Stomach (tissue), 9 donors: ENCODE data around the gene DNAJC16. TPM values are rescaled to one million over a fixed set of nuclear protein-coding genes. Genes with fewer than 3 reads are reported as not detected.

ENCODE experiments used
- DNase-seq, 2 donors: peaks; one replicate each; pipeline versions ENCODE4 v3.0.0 to v3.0.0-alpha.2; 2013 to 2019
- H3K27ac ChIP-seq, 5 donors: fragments of 200-600 bp in 4 of 5; sonication (generic) in 4 of 5; one replicate each; pipeline ENCODE4 v1.5.1; 2013 to 2019; ENCODE audit warnings: mild to moderate bottlenecking in 1 of 5, moderate library complexity in 1 of 5
- H3K27me3 ChIP-seq, 3 donors: fragments of 200-600 bp; sonication (generic); one replicate each; pipeline ENCODE4 v1.5.1; 2017 to 2019; ENCODE audit warnings: mixed run types in 1 of 3
- H3K36me3 ChIP-seq, 4 donors: fragments of 200-600 bp; sonication (generic); 1 replicate in 3 of 4; 2 replicates in 1 of 4; pipeline ENCODE4 v1.5.1; 2016 to 2019
- H3K4me1 ChIP-seq, 4 donors: fragments of 200-600 bp; sonication (generic); one replicate each; pipeline ENCODE4 v1.5.1; 2016 to 2019
- H3K4me3 ChIP-seq, 4 donors: fragments of 200-600 bp; sonication (generic) in 3 of 4; one replicate each; pipeline ENCODE4 v1.5.1; 2016 to 2019; ENCODE audit warnings: mild to moderate bottlenecking in 1 of 4
- H3K9me3 ChIP-seq, 4 donors: fragments of 200-600 bp; sonication (generic); one replicate each; pipeline ENCODE4 v1.5.1; 2016 to 2019
- EP300 ChIP-seq: sonication (generic); formaldehyde crosslinking; IDR thresholded peaks from one replicate; pipeline ENCODE4 v1.6.1; 2017; ENCODE audit warnings: antibody characterized with exemption
- POLR2A ChIP-seq, 4 donors: fragments of 450-650 bp; IDR thresholded peaks; one replicate each; pipeline ENCODE4 v1.6.1; 2016; ENCODE audit warnings: antibody characterized with exemption in 4 of 4, control low read depth in 2 of 4, mild to moderate bottlenecking in 1 of 4, moderate library complexity in 1 of 4
- POLR2AphosphoS5 ChIP-seq, 3 donors: sonication (generic); formaldehyde crosslinking; IDR thresholded peaks; one replicate each; pipeline ENCODE4 v1.6.1; 2016; ENCODE audit warnings: antibody characterized with exemption in 3 of 3
- WGBS, 5 donors: extraction: QIAGEN DNeasy Blood & Tissue Kit in 3 of 5; methylation state at CpG; one replicate each; pipeline versions ENCODE4 v1.1.5 to v1.1.7; 2013 to 2018; 5-methylcytosine and 5-hydroxymethylcytosine counted together
- intact Hi-C: fragments of 100-400 bp; cut with DNase I; formaldehyde crosslinking; loops from one replicate; pipeline ENCODE4 v1.15.1; 2023; ENCODE audit warnings: low total_unique reads
- polyA plus RNA-seq, 3 donors: library from polyadenylated mRNA; stranded (reverse); fragments of 200-250 nt; gene quantifications; one replicate each; pipeline ENCODE4 v1.2.3, GENCODE V29; 2013
- total RNA-seq, 5 donors: library from RNA; depleted of rRNA; stranded (reverse); fragments of >200 nt; gene quantifications; one replicate each; pipeline versions ENCODE4 v1.1.0 to v1.2.3, GENCODE V29; 2014 to 2016
- TF ChIP-seq, protein P1 (sequence below), 7 experiments: fragments of 450-650 bp in 4 of 7; fragments of 200-600 bp in 3 of 7; sonication (generic) in 3 of 7; IDR thresholded peaks; one replicate each; pipeline ENCODE4 v1.5.1; 2016 to 2019; ENCODE audit warnings: antibody characterized with exemption in 7 of 7, control low read depth in 2 of 7, mild to moderate bottlenecking in 1 of 7
- donor health status: healthy with polysubstance abuse.
- donor health status: Bipolar disorder and iron deficiency.
- donor health status: healthy.

DNAJC16 gene
- total and polyA plus RNA-seq, 8 donors, result 1.8 to 26.4 (median 8.9) TPM

DNA sequence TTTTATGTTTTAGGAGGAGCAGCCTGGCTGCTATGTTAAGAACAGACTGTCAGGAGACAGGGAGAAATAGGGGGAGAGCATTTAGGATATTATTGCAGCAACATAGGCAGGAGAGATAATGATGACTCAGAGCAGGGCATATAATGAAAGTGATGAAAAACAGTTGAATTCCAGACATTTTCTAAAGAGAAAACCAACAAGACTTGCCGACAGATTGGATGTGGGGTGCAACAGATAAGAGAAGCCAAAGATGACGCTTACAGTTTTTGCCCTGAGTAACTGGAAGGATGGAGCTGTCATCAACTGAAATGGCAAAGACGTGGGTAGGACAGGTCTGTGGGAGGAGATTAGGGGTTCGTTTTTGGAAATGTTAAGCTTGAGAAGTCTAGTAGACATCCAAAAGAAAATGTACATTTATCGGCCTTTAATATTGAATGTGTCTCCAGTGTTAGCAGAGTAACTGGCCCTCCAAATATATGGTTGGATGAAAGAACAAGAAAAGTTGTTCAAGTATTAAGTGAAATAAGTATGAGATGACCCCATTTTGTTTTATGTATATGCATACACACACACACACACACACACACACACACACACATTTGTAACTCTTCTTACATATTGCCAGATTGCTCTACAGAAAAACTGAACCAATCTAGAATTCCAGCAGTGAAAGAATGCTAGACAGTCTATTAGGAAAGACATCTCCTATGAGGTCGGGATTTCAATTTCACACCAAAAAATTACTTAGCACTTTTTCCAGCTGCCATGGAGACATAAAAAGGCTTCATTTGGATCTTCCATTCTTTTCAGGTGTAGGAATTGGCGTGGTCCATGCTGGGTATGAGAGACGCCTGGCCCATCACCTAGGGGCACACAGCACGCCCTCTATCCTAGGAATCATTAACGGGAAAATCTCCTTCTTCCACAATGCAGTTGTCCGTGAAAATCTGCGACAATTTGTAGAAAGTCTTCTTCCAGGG lies 17.2 kb downstream of the DNAJC16 start:
- Histone ChIP-seq H3K36me3 (peaks cover 70 to 100% (median 98%) of the 10 kb centered on the region in 4 donors), H3K4me1 (no peaks in the 10 kb centered on the region), H3K4me3 (no peak overlapping the region), H3K27ac (no peak overlapping the region), H3K27me3 (no peaks in the 10 kb centered on the region), H3K9me3 (no peaks in the 10 kb centered on the region)
- TF ChIP-seq POLR2AphosphoS5 (IDR thresholded peaks at IDR 0.05) (no peak), EP300 (no peak), POLR2A (IDR thresholded peaks at IDR 0.05) (no peak)
- TF ChIP-seq, protein P1, sequence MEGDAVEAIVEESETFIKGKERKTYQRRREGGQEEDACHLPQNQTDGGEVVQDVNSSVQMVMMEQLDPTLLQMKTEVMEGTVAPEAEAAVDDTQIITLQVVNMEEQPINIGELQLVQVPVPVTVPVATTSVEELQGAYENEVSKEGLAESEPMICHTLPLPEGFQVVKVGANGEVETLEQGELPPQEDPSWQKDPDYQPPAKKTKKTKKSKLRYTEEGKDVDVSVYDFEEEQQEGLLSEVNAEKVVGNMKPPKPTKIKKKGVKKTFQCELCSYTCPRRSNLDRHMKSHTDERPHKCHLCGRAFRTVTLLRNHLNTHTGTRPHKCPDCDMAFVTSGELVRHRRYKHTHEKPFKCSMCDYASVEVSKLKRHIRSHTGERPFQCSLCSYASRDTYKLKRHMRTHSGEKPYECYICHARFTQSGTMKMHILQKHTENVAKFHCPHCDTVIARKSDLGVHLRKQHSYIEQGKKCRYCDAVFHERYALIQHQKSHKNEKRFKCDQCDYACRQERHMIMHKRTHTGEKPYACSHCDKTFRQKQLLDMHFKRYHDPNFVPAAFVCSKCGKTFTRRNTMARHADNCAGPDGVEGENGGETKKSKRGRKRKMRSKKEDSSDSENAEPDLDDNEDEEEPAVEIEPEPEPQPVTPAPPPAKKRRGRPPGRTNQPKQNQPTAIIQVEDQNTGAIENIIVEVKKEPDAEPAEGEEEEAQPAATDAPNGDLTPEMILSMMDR (IDR thresholded peaks at IDR 0.05), result no peak
- intact Hi-C loops, result no loop called here
- whole genome bisulfite sequencing, 5 donors, result 91 to 95% (median 93%) methylated on average over 12 of the region's 12 CpGs
- DNase-seq, result no peak

DNA sequence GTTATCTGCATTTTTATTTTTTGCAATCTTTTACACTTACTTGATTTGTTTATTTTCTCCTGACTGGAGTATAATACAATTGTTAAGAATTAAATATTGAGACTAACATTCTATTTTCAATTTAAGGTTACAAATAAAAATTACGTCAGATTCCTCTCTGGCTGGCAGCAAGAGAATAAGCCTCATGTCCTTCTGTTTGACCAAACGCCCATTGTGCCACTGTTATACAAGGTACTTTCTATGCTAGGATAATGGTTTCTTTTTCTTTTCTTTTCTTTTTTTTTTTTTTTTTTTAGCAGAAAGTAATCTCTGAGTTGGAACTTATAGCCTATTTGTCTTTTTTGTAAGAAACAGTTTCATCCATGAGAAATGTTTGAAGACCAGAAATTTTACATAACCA lies 20.0 kb downstream of the DNAJC16 start:
- no peaks in the 10 kb centered on the region for H3K9me3 ChIP-seq
- intact Hi-C loops, result no loop called here
- TF ChIP-seq, protein P1 (IDR thresholded peaks at IDR 0.05), result no peak
- TF ChIP-seq POLR2A (IDR thresholded peaks at IDR 0.05) (no peak), EP300 (no peak), POLR2AphosphoS5 (IDR thresholded peaks at IDR 0.05) (no peak)
- H3K4me1 ChIP-seq, result no peaks in the 10 kb centered on the region
- no peak for DNase-seq
- H3K27me3 ChIP-seq, result no peaks in the 10 kb centered on the region
- H3K4me3 ChIP-seq, result no peak overlapping the region
- 87 to 95% (median 89%) methylated on average over 2 of the region's 2 CpGs for WGBS, 5 donors
- no peak overlapping the region for H3K27ac ChIP-seq
- H3K36me3 ChIP-seq, result peaks cover 51 to 99% (median 94%) of the 10 kb centered on the region in 4 donors

DNA sequence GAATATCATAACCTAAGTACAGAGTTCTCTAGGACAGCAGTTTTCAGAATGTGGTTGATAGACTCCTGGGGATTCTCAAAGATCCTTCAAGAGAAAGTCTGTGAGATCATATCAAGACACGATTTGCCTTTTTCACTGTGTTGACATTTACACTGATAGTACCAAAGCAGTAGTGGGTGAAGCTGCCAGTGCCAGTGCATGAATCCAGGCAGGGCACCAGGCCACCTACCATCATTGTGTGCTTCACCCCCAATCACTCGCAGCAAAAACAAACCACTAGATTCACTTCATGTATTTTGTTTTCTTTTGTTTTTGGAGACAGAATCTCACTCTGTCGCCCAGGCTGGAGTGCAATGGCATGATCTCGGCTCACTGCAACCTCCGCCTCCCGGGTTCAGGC lies 23.9 kb downstream of the DNAJC16 start:
- no peak overlapping the region for H3K27ac ChIP-seq
- no peak for TF ChIP-seq POLR2AphosphoS5 (IDR thresholded peaks at IDR 0.05)
- TF ChIP-seq EP300, result no peak
- TF ChIP-seq, protein P1 (IDR thresholded peaks at IDR 0.05), result no peak
- no peak for TF ChIP-seq POLR2A (IDR thresholded peaks at IDR 0.05)
- intact Hi-C loops, result no loop called here
- H3K9me3 ChIP-seq, result no peaks in the 10 kb centered on the region
- H3K36me3 ChIP-seq, result peaks cover 26 to 79% (median 76%) of the 10 kb centered on the region in 4 donors
- DNase-seq, result no peak
- WGBS, 5 donors, result 78 to 85% (median 81%) methylated on average over 6 of the region's 6 CpGs
- H3K27me3 ChIP-seq, result no peaks in the 10 kb centered on the region
- no peak overlapping the region for H3K4me3 ChIP-seq
- H3K4me1 ChIP-seq, result no peaks in the 10 kb centered on the region

DNA sequence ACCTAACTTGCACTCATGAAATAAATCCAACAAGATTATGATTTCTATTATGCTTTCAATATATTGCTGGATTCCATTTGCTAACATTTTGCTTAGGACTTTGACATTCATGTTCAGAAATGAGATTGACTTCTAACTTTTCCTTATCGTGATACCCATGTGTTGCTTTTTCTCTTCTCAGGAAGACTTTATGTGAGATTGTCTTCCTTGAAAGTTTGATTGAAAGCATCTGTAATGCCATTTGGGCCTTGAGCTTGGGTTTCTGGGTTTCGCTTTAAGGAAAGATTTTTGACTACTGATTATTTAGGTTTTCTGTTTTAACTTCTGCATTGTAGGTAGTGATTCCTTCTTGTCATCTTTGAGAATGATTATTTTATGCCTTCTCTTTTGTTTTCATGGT lies 30.4 kb downstream of the DNAJC16 start:
- Histone ChIP-seq H3K9me3 (no peaks in the 10 kb centered on the region), H3K36me3 (peaks cover 22 to 60% (median 47%) of the 10 kb centered on the region in 4 donors), H3K4me1 (no peaks in the 10 kb centered on the region), H3K4me3 (no peak overlapping the region), H3K27me3 (no peaks in the 10 kb centered on the region), H3K27ac (no peak overlapping the region)
- WGBS, 5 donors, result 86 to 91% (median 91%) methylated on average over 2 of the region's 2 CpGs
- DNase-seq, result no peak
- no peak for TF ChIP-seq POLR2AphosphoS5 (IDR thresholded peaks at IDR 0.05)
- TF ChIP-seq POLR2A (IDR thresholded peaks at IDR 0.05), result no peak
- TF ChIP-seq, protein P1 (IDR thresholded peaks at IDR 0.05), result no peak
- no peak for TF ChIP-seq EP300
- intact Hi-C loops, result no loop called here
